ENCODE data around the gene IL12RB1. TPM values are rescaled to one million over a fixed set of nuclear protein-coding genes. Genes with fewer than 3 reads are reported as not detected.

IL12RB1 gene
- total and polyA plus RNA-seq, 2 of the 8 experiments (the other 6 are each of a cell fraction or from before 2014, with no cell fraction given), result 0.03 TPM; not detected in 1

DNA sequence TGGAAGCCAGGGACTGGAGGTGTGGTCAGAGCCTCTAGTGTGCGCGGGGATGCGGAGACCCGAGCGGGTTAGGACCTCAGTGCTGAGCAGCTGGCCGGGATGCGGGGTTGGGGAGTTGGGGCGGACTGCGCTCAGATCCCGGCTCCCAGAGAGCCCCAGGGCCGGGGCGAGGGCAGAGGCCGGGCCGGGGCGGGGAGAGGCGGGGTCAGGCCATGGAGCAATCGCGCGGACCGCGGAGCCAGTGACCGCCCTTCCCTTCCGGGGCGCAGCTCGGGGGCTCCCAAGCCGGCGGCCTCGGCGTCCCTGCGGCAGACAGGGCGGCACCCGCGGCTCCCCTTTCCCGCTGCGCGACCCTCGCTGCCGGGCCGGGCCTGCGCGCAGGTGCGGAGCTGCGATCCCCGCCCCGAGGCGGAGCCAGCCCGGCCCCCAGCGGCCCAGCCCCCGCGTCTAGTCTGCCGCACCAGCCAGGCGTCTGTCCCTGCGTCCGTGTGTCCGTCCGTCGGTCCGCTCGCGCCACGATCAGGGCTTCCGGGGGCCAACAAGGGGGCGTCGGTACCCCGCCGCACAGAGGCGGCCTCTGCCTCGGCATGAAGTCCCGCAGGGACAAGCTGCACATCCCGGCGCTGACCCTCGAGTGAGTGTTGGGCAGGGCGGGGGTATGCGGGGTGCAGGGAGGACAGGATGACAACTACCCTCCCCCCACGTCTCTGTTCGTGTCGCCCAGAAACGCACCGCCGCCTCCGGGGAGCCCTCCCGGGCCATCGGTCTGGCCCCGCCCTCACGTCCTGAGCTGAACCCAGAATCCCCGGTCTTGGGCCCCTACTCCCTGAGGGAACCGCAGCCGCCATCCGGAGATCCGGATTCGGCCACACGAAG is 23.2 kb upstream of the IL12RB1 start (continued):
- TF ChIP-seq HDAC2 (IDR thresholded peaks at IDR 0.05; ENCODE audit: borderline replicate concordance in 1 of 2, low read depth in 2 of 2, low read length in 2 of 2), result peak in 1 of 2 experiments; percentile 47; a peak in 1 of 4 replicates
- TF ChIP-seq EP300 (IDR thresholded peaks at IDR 0.05; ENCODE audit: borderline replicate concordance in 1 of 2, low read depth in 2 of 2, low read length in 2 of 2), result no peak
- no peak for TF ChIP-seq SRF (IDR thresholded peaks at IDR 0.05; ENCODE audit: low read depth, low read length)
- peak; percentile 91 for TF ChIP-seq KDM4A (IDR thresholded peaks at IDR 0.05; ENCODE audit: low read depth, low read length, severe bottlenecking)
- TF ChIP-seq ASH2L (IDR thresholded peaks at IDR 0.05; ENCODE audit: low read length), result peak; percentile 33
- TF ChIP-seq, protein P1, sequence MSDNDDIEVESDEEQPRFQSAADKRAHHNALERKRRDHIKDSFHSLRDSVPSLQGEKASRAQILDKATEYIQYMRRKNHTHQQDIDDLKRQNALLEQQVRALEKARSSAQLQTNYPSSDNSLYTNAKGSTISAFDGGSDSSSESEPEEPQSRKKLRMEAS (IDR thresholded peaks at IDR 0.05), result peak; percentile 14; the same call in 1 of the 2 replicates
